Measurements from ENCODE around the gene PLXNB2. TPM values are rescaled to one million over a fixed set of nuclear protein-coding genes. Genes with fewer than 3 reads are reported as not detected.
"Not testable (repeated sequence)": the region's sequence is repeated elsewhere in the genome, so short reads cannot be mapped to it uniquely, and the experiment has no call there.

The PLXNB2 gene
- total RNA-seq, 1 donor from 2014 or later = 68.8 TPM

DNA sequence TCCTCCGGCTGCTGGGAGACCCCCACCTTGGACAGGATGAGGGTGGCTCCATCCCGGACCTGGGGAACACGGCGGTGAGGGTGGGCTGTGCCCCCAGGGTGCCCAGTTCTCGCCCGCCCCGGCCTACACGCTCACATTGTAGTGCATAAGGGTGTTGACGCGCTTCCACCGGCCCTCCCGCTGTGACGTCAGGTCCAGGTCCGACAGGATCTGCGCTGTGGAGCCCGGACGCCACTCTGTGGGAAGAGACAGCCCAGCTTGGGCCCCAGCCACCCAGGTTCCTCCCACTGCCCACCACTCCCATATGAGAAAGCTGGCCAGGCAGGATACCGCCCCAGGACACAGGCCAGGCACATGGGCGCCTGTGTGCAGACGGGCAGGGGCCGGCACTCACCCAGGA, 29.0 kb downstream of the PLXNB2 start:
- no peak for DNase-seq

DNA sequence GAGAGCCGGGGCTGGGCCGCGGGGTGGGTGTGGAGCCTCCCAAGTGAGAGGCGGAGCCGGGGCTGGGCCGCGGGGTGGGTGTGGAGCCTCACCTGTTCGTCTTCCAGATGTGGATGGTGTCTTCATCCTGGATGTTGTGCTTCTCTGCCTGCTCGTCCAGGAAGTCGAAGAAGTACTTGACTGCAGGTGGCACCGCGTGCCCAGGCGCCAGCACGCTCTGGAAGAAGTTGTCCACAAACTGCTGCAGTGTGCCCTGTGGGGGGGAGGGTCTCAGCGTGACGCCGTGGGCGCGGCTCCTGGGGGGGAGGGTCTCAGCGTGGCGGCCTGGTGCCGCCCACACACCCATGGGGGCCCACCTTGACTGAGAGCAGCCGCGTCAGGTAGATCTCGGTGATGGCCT, 29.7 kb downstream of the PLXNB2 start:
- no peak for DNase-seq

DNA sequence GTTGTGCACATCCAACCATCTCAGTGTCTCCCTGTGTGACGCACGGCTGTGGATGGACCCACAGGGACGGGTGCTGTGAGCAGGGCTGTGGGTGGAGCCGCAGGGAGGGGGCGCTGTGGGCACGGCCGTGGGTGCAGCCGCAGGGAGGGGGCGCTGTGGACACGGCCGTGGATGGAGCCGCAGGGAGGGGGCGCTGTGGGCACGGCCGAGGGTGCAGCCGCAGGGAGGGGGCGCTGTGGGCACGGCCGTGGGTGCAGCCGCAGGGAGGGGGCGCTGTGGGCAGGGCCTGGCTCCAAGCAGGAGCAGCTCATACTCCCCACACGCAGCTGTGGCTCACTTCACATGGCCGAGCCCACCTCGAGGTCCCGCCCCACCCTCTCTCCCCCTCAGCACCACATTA, 31.3 kb downstream of the PLXNB2 start:
- no peak for DNase-seq

DNA sequence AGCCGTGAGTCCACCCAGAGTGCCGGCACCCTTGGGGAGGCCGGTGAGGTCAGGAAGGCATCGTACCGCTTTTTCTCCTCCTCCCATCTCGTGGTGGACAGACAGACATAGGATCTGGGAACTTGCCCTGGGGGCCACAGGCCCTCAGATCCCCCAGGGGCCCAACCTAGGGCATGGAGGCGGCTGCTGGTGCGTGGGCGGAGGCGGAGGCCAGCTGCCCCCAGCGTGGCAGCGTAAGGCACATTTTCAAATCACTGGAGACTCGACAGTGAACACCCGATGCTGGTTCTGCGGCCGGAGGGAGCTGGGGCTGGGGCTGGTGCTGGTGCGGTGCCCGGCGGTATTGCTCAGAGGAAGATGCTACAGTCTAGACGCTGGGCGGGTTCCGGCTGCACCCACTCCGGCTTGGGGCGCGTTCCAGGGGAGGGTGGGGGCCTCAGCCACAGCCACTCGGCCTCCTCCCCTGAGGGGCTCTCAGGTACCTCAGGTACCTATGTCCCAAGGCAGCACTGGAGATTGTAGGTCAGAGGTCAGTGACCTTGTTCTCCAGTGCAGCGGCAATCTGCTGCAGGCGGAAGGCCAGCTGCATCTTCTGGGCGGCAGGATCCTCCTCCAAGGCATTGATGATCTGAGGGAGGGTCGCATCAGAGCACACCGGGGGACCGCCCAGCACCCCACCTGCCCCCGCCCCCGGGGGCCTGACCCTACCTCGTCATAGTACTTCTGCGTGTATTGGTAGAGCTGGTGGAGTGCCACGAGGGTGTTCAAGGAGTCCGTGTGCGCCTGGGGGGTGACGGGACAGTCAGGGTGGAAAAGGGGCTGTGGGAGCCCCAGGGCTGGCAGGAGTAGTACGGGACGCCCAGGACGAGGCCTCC, 32.0 kb downstream of the PLXNB2 start:
- DNase-seq = no peak

DNA sequence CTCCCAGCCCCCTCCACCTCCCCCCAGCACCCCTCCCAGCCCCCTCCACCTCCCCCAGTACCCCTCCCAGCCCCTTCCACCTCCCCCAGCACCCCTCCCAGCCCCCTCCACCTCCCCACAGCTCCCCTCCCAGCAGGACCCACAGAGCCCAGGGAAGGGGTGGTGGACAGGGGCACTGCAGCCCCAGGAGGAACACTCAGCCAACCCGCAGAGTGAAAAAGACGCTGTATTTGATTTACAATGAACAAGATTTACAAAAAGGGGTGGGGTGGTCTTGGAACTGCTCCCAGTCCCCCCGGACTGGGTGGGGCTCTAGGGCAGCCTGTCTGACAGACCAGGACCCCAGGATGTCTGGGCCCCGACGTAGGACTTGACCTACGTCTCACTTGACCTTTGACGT, 32.7 kb downstream of the PLXNB2 start:
- DNase-seq = no peak

DNA sequence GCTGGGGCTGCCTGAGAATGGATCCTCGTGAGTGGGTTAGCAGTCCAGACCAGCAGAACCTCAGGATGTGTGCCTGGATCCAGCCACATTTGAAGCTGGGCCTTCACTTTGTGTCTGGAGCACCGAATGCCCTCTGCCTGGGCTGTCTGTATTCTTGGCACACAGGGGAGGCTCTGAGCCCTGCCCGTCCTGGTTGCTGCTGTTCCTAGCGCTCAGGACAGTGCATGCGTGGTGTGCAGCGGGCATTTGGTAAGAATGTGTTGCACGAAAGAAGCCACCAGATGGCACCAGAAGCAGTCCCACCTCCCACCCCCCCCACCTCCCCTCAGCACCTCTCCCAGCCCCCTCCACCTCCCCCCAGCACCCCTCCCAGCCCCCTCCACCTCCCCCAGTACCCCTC, 33.1 kb downstream of the PLXNB2 start:
- no peak for DNase-seq

DNA sequence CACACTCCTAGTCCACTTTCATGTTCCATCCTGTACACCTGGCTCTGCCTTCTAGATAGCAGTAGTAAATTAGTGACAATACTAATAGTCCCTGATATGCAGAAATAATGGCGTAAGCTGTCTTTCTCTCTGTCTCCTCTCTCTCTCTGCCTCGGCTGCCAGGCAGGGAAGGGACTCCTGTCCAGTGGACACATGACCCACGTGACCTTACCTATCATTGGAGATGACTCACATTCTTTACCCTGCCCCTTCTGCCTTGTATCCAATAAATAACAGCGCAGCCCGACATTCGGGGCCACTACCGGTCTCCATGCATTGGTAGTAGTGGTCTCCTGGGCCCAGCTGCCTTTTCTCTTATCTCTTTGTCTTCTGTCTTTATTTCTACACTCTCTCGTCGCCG, 33.7 kb downstream of the PLXNB2 start:
- not testable (repeated sequence) for DNase-seq

DNA sequence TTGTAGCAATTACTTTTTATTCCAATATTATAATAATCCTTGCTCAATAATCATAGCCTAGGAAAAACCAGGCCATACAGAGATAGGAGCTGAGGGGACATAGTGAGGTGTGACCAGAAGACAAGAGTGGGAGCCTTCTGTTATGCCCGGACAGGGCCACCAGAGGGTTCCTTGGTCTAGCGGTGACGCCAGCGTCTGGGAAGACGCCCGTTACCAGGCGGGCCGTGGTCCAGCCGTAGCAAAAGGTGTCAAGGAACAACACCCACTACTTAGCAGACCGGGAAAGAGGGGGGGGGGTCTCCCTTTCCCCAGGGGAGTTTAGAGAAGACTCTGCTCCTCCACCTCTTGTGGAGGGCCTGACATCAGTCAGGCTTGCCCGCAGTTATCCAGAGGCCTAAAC, 34.1 kb downstream of the PLXNB2 start:
- DNase-seq = not testable (repeated sequence)

DNA sequence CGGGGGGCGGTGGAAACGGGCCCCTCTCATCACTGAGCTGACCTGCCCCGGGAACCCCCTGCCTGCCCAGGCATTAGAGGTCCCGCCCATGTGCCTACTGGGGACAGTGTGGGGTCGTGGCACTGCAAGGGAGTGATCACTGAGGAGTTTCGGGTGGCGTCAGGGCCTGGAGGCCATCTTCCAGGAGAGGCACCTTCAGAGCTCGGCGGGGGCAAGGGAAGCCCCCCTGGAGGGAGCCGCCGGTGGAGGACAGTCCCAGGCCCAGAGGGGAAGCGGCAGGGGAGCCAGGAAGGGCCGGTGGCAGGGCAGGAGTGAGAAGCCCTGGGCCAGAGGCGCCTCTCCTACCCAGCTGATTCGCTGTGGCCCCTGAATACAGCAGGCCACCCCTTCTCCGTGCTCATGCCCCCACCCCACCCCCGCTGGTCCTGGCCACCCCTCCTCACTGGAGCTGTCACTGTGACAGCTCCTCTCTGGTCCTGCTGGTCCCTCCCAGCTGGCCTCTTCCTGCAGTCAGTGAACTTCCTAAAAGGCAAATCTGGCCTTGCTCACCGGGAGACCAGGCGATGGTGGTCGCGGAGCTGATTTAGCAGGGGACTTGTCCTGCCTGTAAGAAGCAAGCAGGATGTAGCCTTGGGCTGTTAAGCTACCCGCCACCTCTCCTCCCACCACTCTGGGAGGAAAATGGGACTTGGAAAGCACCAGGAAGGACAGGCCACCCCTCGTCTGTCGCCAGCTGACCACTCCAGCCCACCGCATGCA, 35.2 kb downstream of the PLXNB2 start:
- DNase-seq = no peak

DNA sequence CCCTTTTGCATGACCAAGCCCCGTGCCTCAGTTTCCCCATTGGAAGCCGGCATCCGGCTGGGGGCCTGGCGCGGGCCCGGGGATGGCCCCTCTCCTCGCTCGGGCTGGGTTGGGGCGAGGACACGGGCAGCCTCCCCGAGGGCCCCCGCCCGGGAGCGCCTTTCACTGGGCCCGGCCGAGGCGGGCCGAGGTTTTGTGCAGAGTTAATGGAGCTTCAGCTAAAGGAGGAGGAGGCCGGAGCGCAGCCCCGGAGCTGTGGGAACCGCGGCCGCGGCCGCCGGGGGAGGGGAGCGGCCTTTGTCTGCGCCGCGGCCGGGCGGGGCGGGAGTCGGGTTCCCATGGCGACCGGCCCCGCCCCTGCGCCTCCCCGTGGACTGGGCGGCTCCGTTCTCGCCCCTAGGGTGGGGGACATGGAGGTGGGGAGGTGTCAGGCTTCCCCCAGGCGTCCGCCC, 35.9 kb downstream of the PLXNB2 start:
- DNase-seq = no peak

DNA sequence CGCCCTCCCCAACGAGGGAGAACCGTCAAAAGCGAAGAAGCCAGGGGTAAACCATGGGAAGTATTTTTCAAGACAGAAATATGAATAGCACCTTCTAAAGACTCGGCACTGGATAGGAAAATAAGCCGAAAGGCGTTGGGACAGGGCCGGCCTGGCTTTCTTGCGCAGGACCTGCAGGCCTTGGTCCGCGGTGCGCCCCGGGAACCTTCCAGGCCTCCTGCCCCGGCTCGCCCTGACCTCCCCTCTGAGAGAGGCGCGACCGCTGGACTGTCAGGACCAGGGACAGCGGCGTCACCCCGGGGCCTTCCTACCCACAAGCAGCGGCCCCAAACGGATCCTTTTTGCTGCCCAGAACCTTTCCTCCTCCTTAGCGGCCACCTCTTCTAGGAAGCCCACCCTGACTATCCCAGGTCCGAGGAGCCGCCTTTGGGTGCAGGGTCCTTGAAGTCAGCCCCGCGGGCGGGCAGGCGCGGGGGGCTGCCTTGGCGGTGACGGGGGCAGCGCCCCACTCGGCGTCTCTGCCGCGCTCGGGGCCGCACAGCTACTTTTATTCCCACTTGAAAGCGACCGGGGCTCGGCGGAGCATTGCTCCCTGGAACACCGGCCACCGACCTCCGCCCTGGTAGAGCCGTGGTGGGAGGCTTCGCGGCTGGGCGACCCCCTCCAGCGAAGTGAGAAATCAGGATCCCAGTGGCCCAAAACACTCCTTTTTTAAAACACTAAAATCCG, 36.6 kb downstream of the PLXNB2 start:
- no peak for DNase-seq

DNA sequence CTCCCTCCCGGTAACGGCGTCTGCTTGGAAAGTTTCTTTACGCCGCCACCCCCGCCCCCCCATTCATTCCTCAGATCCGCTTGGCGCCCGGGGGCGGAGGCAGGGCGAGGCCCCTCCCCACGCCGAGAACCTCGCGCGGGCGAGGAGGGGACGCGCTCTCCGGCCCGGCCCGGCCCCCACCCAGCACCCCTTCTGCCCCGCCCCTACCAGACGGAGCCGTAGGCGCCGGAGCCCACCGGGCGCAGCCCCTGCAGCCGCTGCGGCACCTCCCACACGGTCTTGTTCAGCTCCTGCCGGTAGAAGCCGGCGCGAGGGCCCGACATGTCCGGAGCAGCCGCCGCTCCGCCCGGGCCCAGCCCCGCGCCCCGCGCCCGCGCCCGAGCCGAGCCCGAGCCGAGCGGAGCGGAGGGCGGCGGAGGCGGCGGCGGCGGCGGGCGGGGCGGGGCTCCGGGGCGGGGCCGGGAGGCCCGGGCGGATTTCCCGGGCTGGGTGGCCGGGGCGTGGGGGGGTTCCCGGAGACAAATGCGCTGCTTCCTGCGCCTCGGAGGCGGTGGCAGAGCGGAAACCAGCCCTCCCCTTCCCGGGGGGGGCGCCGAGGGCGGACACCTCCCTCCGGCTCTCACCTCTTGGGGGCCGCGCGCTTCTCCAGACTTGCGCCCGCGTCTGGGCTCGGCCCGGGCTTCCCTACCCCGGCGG, 37.3 kb downstream of the PLXNB2 start, which contains the start of gene MAPK11:
TSS of gene MAPK11 (minus strand) at position 411 of the 696 bp plus-strand sequence. CDS start at position 323, 88 bp downstream.
- DNase-seq = no peak

DNA sequence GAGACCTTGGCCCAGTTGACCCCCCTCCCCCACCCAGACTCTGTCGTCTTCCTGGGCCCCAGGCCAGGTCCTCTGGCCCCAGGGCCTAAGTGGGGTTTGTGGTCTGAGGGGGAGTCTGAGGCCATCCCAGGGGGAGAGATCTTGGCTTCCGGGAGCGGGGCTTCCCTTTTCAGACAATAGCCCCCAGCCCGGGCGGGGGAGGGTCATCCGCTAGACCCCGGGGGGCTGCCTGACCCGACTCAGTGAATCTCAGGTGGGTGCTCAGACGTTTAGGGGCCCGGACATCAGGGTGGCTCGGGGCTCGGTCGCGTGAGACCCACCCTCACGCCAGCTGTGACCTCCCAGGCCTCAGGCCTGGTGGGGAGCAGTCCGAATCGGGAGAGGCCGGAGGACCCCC, 37.9 kb downstream of the PLXNB2 start:
- no peak for DNase-seq

DNA sequence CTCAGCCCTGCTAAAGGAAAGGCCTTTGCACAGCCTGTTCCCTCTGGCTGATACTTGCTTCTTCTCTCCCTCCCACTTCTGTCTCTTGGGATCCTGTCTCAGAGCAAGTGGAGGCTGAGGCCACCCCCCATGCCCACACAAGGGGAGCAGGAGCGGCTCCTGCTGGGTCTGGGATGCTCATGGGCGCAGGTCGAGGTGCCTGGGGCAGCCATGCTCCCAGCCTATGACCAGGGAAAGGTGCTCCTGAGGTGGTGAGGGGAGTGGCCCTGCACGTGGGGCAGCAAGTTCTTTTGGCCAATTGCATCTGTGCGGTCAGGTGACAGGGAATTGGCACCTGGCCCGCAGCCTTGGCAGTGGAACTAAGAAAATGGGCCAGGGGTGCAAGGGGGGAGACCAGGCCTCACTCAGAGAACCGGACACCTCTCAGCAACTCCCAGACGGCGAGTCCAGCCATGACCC, 38.8 kb downstream of the PLXNB2 start:
- DNase-seq = no peak

DNA sequence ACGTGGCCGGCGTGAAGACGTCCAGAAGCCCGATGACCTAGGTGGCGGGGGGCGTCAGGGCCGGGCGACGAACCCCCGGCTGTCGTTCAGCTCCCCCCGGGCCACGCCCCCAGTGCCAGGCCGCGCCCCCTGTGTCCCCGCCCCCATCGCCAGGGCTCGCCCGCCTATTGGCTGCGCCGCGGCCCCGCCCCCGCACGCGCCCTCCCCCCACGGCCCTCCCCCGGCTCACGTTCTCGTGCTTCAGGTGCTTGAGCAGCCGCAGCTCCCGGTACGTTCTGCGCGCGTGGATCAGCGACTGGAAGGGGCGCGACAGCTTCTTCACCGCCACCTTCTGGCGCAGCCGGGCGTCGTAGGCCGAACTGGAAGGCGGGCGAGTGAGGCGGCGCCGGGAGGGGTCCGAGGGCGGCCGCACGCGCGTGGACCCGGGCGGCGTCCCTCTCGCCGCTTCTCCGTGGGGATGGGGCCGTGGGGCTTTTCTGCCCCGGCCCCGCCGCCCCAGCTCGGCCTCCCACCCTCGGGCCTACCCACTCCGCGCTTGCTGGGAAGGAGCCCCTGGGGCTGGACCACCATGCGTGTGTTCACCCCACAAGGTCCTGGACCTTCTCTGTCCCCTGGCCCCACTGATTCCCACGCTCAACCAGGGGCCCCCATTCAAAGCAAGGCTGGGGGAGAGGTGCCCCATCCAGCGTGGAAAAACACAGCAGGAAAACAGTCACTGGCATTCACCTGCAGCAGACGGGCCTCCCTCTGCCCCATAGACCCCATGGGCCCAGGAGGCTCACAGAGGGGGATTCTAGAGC, 39.7 kb downstream of the PLXNB2 start:
- no peak for DNase-seq

DNA sequence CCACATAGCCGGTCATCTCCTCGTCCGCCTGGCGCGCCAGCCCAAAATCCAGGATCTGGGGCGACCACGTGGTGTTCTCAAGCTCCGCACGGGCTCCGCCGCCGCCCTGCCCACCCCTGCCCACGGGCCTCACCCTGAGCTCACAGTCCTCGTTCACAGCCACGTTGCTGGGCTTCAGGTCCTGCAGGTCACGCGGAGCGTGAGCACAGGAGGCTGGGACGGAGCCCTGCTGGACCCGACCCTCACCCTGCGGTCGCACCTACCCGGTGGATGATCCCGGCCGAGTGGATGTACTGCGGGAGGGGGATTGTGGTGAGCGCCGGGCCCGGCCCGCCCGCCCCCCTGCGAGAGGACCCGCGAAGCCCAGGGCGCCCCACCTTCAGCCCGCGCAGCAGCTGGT, 40.5 kb downstream of the PLXNB2 start:
- DNase-seq = no peak

DNA sequence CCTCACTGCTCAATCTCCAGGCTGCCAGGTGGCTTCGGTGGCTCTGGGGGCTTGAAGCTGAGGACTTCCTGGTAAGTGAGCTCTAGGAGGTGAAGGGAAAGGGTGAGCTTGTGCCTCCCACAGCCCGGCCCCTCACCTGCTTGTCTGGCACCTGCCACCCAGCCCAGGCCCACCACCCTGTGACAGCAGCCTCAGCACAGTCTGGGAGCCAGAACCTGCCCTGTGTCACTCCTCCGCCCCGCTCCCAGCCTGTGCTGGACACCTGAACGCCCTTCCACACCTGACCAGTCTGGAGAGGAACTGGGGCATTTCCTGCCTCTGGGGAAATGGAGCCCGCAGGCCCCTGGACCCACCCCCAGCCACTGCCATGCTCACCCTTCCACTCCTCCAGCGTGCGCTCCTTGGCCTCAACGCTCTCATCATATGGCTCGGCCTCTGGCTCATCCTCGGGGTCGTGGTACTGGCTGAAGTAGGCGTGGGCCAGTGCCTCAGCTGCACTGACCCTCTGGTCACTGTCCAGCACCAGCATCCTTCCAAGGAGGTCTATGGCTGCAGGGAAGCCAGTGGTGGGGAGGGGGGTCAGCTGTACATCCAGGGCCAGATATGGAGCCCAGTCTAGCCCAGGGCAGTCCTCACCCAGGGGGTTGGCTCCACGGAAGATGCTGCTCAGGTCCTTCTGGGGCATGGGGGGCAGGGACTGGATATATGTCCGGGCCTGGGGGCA, 42.3 kb downstream of the PLXNB2 start:
- DNase-seq = no peak

DNA sequence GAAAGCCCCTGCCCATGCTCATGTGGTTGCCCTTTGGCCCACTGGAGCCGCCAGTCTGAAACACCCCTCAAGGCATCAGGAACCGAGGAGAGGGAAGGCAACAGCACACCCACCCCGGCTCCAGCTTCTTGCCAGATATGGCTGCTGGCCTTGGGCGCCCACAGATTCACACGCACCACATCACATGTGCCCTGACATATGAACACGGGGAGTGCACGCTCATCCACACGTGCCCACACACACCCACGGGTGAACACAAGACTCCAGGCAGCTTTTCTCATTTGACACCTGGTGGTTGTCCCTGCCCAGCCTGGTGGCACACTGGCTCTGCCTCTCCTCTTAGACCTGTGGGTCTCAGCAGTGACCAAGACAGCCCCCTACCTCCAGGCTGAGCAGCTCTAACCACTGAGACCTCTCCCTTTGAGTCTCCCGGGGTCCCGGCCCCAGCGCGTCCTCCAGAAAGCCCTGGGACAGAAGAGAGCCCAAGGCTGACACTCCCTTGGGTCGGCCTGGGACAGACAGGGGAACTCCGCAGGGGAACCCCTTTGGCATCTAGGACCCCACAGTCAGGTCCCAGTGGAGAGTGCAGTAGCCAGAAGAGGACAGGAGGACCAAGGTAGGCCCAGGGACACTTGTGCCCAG, 43.2 kb downstream of the PLXNB2 start:
- DNase-seq = no peak

DNA sequence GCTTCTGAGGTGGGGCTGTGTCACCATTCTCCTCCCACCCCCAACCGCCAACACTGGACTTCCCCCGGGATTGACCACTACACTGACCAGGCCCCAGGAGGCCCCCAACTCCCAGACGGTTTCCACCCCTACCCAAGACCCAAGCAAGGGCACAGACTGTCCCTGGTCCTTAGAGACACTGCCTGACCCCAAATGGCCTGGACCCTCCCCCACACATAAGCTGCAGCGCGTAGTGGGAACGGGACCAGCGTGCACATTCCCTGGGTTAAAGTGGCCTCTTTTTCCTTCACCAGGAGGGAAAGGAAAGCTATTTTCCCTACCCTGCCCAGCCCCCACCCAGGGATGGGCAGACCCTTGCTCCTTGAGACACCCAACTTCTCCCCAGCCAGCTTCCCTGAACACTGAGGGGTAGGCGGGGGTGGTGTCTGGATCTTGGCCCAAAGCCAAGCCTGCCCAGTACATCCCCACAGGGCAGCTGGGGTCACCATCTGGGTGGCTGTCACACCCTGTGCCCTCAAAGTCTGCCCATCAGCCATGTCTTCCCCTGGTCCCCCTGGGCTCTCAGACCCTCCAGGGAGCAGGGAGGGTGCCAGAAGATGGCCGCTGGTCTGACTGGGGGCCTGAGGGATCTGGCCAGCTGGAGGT, 44.4 kb downstream of the PLXNB2 start:
- no peak for DNase-seq

Data from skin of body (tissue), 2 donors.